GM12878 (cell line): ENCODE results near the gene DIDO1. TPM values are rescaled to one million over a fixed set of nuclear protein-coding genes. Genes with fewer than 3 reads are reported as not detected.

Experiments used
- BRCA1 ChIP-seq: IDR thresholded peaks from 2 replicates; pipeline ENCODE4 v1.6.1; 2011; ENCODE audit warnings: low read depth, low read length, improper control_type of control experiment
- ESRRA ChIP-seq: IDR thresholded peaks from 2 replicates; pipeline ENCODE4 v1.6.1; 2012; ENCODE audit warnings: mild to moderate bottlenecking, low read length, improper control_type of control experiment
- FOXM1 ChIP-seq: IDR thresholded peaks from 2 replicates; pipeline ENCODE4 v1.6.1; 2012; ENCODE audit warnings: low read depth, mild to moderate bottlenecking, inconsistent platforms, low read length, moderate library complexity
- JUND ChIP-seq: IDR thresholded peaks from 2 replicates; pipeline ENCODE4 v1.6.1; 2012; ENCODE audit warnings: low read depth, mild to moderate bottlenecking, low read length, improper control_type of control experiment, moderate library complexity
- KDM1A ChIP-seq: fragments of 200-600 bp; sonication (generic); IDR thresholded peaks from 2 replicates; pipeline ENCODE4 v1.6.1; 2016; ENCODE audit warnings: borderline replicate concordance
- MEF2B ChIP-seq: fragments of 450-650 bp; IDR thresholded peaks from 2 replicates; pipeline ENCODE4 v1.6.1; 2018; ENCODE audit warnings: mild to moderate bottlenecking, moderate library complexity; ENCODE audit not compliant: partially characterized antibody, poor library complexity, severe bottlenecking
- SMARCA5 ChIP-seq: fragments of 450-650 bp; IDR thresholded peaks from 2 replicates; pipeline ENCODE4 v1.6.1; 2017; ENCODE audit warnings: mild to moderate bottlenecking
- WRNIP1 ChIP-seq: IDR thresholded peaks from 2 replicates; pipeline ENCODE4 v1.6.1; 2011; ENCODE audit warnings: low read depth, low read length, improper control_type of control experiment, borderline replicate concordance
- ZNF217 ChIP-seq: fragments of 450-650 bp; IDR thresholded peaks from 2 replicates; pipeline ENCODE4 v1.6.1; 2017; ENCODE audit warnings: antibody characterized with exemption, mild to moderate bottlenecking
- ZNF384 ChIP-seq: IDR thresholded peaks from 2 replicates; pipeline ENCODE4 v1.6.1; 2012; ENCODE audit warnings: low read depth, mild to moderate bottlenecking, low read length, improper control_type of control experiment, borderline replicate concordance
- polyA plus RNA-seq, 11 experiments: library from polyadenylated mRNA; depleted of rRNA in 4 of 11; unstranded in 6 of 11; stranded (reverse) in 5 of 11; fragments of >200 nt; fragmentation: Nextera tagmentation in 4 of 11; fragmentation: Illumina TruSeq in 1 of 11; extraction: Ambion mirVana in 4 of 11; extraction: Trizol in 1 of 11; gene quantifications; 1 replicate in 1 of 11; 2 replicates in 10 of 11; pipeline versions ENCODE4 v1.2.1 to v1.2.3, GENCODE V29; 2011 to 2016; ENCODE audit warnings: inconsistent platforms in 2 of 11, missing spikeins in 2 of 11, low read depth in 1 of 11
- total RNA-seq, 4 experiments: library from RNA; depleted of rRNA in 3 of 4; stranded (reverse); fragments of >200 nt in 3 of 4; fragmentation: Illumina TruSeq in 1 of 4; extraction: Trizol in 1 of 4; gene quantifications; 2 replicates each; pipeline versions ENCODE4 v1.2.1 to v1.2.3, GENCODE V29; 2013 to 2021
- TF ChIP-seq, protein P1 (sequence below): IDR thresholded peaks from 2 replicates; pipeline ENCODE4 v1.6.1; 2011; ENCODE audit warnings: borderline replicate concordance, low read depth, mild to moderate bottlenecking, moderate library complexity, low read length; ENCODE audit not compliant: insufficient read depth, poor library complexity, severe bottlenecking
- TF ChIP-seq, protein P2 (sequence below): IDR thresholded peaks from 2 replicates; pipeline ENCODE4 v1.6.1; 2011; ENCODE audit warnings: low read depth, mild to moderate bottlenecking, low read length, moderate library complexity, borderline replicate concordance; ENCODE audit errors: extremely low read depth
- TF ChIP-seq, protein P3 (sequence below): fragments of 450-650 bp; IDR thresholded peaks from 2 replicates; pipeline ENCODE4 v1.6.1; 2017; ENCODE audit warnings: mild to moderate bottlenecking, moderate library complexity
- TF ChIP-seq, protein P4 (sequence below): fragments of 450-650 bp; IDR thresholded peaks from 2 replicates; pipeline ENCODE4 v1.6.1; 2017; ENCODE audit warnings: mild to moderate bottlenecking, moderate library complexity
- TF ChIP-seq, protein P5 (sequence below): fragments of 450-650 bp; IDR thresholded peaks from 2 replicates; pipeline ENCODE4 v1.6.1; 2017; ENCODE audit warnings: mild to moderate bottlenecking, low read depth, inconsistent platforms; ENCODE audit not compliant: poor library complexity, severe bottlenecking

DIDO1 gene
- total and polyA plus RNA-seq, 10 of the 15 experiments (the other 5 are each of a cell fraction or from before 2014, with no cell fraction given) = 5.5 to 56.4 (median 38.4) TPM

DNA sequence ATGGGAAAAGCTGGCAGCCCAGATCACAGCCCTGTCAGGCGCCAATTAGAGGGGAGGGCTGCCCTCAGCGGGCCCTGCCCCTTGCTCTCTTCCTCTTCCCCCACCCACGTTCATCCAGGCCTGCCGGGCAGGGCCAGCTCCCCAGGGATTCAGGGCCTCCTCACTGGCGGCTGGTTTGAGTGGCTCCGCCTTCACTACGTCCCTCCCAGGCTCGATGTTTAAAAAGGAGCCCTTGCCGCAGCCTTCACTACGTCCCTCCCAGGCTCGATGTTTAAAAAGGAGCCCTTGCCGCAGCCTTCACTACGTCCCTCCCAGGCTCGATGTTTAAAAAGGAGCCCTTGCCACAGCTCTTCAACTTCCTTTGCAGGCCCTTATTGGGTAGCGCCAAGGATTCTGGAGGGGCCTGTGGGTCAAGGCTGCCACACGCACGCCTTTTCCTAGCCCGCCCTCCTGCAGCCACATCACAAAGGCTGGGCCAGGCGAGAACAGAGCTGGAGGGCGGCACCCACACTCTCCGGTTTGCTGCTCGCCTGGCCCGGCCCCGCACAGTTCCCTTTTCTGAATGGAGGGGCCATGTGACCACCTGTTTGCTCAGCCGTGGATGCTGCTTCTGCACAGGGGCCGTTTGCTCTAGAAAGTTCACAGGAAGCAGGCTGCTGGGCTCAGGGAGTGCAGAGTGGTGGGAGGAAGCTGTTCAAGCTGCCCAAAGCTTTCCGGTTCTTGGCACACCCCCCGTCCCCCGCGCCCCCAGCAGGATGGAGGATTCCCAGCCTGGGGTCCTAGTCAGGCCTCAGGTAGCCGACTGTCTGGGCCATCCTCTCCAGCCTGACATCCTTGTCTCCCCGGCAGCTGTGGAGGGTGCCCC, 27.8 kb upstream of the DIDO1 start (continued):
- TF ChIP-seq, protein P1, sequence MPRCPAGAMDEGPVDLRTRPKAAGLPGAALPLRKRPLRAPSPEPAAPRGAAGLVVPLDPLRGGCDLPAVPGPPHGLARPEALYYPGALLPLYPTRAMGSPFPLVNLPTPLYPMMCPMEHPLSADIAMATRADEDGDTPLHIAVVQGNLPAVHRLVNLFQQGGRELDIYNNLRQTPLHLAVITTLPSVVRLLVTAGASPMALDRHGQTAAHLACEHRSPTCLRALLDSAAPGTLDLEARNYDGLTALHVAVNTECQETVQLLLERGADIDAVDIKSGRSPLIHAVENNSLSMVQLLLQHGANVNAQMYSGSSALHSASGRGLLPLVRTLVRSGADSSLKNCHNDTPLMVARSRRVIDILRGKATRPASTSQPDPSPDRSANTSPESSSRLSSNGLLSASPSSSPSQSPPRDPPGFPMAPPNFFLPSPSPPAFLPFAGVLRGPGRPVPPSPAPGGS = no peak
- TF ChIP-seq BRCA1 (no peak), MEF2B (peak; percentile 97), FOXM1 (no peak), ZNF384 (no peak), ESRRA (no peak), KDM1A (no peak), JUND (no peak), SMARCA5 (no peak), WRNIP1 (no peak), ZNF217 (no peak)
- TF ChIP-seq, protein P2, sequence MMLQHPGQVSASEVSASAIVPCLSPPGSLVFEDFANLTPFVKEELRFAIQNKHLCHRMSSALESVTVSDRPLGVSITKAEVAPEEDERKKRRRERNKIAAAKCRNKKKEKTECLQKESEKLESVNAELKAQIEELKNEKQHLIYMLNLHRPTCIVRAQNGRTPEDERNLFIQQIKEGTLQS = peak; percentile 59; the same call in 1 of the 2 replicates
- TF ChIP-seq, protein P3, sequence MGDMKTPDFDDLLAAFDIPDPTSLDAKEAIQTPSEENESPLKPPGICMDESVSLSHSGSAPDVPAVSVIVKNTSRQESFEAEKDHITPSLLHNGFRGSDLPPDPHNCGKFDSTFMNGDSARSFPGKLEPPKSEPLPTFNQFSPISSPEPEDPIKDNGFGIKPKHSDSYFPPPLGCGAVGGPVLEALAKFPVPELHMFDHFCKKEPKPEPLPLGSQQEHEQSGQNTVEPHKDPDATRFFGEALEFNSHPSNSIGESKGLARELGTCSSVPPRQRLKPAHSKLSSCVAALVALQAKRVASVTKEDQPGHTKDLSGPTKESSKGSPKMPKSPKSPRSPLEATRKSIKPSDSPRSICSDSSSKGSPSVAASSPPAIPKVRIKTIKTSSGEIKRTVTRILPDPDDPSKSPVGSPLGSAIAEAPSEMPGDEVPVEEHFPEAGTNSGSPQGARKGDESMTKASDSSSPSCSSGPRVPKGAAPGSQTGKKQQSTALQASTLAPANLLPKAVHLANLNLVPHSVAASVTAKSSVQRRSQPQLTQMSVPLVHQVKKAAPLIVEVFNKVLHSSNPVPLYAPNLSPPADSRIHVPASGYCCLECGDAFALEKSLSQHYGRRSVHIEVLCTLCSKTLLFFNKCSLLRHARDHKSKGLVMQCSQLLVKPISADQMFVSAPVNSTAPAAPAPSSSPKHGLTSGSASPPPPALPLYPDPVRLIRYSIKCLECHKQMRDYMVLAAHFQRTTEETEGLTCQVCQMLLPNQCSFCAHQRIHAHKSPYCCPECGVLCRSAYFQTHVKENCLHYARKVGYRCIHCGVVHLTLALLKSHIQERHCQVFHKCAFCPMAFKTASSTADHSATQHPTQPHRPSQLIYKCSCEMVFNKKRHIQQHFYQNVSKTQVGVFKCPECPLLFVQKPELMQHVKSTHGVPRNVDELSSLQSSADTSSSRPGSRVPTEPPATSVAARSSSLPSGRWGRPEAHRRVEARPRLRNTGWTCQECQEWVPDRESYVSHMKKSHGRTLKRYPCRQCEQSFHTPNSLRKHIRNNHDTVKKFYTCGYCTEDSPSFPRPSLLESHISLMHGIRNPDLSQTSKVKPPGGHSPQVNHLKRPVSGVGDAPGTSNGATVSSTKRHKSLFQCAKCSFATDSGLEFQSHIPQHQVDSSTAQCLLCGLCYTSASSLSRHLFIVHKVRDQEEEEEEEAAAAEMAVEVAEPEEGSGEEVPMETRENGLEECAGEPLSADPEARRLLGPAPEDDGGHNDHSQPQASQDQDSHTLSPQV = no peak
- TF ChIP-seq, protein P4, sequence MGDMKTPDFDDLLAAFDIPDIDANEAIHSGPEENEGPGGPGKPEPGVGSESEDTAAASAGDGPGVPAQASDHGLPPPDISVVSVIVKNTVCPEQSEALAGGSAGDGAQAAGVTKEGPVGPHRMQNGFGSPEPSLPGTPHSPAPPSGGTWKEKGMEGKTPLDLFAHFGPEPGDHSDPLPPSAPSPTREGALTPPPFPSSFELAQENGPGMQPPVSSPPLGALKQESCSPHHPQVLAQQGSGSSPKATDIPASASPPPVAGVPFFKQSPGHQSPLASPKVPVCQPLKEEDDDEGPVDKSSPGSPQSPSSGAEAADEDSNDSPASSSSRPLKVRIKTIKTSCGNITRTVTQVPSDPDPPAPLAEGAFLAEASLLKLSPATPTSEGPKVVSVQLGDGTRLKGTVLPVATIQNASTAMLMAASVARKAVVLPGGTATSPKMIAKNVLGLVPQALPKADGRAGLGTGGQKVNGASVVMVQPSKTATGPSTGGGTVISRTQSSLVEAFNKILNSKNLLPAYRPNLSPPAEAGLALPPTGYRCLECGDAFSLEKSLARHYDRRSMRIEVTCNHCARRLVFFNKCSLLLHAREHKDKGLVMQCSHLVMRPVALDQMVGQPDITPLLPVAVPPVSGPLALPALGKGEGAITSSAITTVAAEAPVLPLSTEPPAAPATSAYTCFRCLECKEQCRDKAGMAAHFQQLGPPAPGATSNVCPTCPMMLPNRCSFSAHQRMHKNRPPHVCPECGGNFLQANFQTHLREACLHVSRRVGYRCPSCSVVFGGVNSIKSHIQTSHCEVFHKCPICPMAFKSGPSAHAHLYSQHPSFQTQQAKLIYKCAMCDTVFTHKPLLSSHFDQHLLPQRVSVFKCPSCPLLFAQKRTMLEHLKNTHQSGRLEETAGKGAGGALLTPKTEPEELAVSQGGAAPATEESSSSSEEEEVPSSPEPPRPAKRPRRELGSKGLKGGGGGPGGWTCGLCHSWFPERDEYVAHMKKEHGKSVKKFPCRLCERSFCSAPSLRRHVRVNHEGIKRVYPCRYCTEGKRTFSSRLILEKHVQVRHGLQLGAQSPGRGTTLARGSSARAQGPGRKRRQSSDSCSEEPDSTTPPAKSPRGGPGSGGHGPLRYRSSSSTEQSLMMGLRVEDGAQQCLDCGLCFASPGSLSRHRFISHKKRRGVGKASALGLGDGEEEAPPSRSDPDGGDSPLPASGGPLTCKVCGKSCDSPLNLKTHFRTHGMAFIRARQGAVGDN = peak; percentile 69
- TF ChIP-seq, protein P5, sequence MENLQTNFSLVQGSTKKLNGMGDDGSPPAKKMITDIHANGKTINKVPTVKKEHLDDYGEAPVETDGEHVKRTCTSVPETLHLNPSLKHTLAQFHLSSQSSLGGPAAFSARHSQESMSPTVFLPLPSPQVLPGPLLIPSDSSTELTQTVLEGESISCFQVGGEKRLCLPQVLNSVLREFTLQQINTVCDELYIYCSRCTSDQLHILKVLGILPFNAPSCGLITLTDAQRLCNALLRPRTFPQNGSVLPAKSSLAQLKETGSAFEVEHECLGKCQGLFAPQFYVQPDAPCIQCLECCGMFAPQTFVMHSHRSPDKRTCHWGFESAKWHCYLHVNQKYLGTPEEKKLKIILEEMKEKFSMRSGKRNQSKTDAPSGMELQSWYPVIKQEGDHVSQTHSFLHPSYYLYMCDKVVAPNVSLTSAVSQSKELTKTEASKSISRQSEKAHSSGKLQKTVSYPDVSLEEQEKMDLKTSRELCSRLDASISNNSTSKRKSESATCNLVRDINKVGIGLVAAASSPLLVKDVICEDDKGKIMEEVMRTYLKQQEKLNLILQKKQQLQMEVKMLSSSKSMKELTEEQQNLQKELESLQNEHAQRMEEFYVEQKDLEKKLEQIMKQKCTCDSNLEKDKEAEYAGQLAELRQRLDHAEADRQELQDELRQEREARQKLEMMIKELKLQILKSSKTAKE = no peak
